Measurements from ENCODE around the gene AKAP4.

- TF ChIP-seq CTCF (IDR thresholded peaks at IDR 0.05; ENCODE audit: low read length) (no peak), EZH2 (IDR thresholded peaks at IDR 0.05; ENCODE audit: borderline replicate concordance, low read length) (no peak)
Observed at GRCh38 chrX:50180073-50180940, 20.5 kb downstream of the AKAP4 start.

Measured in OCI-LY1 (cell line).